H54 (cell line): ENCODE results near the gene EPC2.
A peak's percentile ranks its signal among the peaks of the same experiment; 100 is the strongest.
"Not testable (repeated sequence)": the region's sequence is repeated elsewhere in the genome, so short reads cannot be mapped to it uniquely, and the experiment has no call there.

Experiments used
- DNase-seq: peaks from one replicate; pipeline ENCODE4 v3.0.0; 2011; ENCODE audit warnings: low spot score, mixed read lengths; ENCODE audit not compliant: insufficient read length
- FAIRE-seq: peaks from 3 replicates; lab custom pipeline; 2011; peaks lifted over from hg19 to GRCh38; lab: Jason Lieb, UNC
- POLR2A ChIP-seq: IDR thresholded peaks from 2 replicates; pipeline ENCODE4 v1.6.1; 2011; ENCODE audit warnings: low read depth, mild to moderate bottlenecking, low read length

EPC2 gene

DNA sequence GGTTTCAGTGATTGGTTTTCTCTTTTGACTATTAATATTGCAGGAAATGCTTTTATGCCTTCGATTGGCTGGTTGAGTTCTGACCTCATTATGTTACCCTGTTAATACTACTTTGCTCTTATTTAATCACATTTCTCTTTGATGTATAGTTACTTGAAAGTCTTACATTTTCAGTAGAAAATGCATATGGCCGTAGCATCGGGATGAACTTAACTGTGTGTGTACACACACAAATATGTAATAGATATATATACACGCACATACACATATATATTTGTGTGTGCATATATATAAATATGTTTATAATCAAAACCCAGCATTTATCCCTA, 1.6 kb downstream of the EPC2 start:
- TF ChIP-seq POLR2A: no peak
- DNase-seq (no peak), FAIRE-seq (no peak)

GRCh38 chr2:148647711-148648110, 3.2 kb downstream of the EPC2 start:
- FAIRE-seq: not testable (repeated sequence)

GRCh38 chr2:148649936-148650335, 5.4 kb downstream of the EPC2 start:
- DNase-seq: no peak
- FAIRE-seq: no peak

More at GRCh38 chr2:148647711-148648110, 3.2 kb downstream of the EPC2 start:
- not testable (repeated sequence) for DNase-seq

GRCh38 chr2:148650881-148651280, 6.3 kb downstream of the EPC2 start:
- FAIRE-seq (peak; percentile 27), DNase-seq (no peak)
- no peak for TF ChIP-seq POLR2A

More at GRCh38 chr2:148649936-148650335, 5.4 kb downstream of the EPC2 start:
- no peak for TF ChIP-seq POLR2A

- DNase-seq: no peak
- FAIRE-seq: no peak
- TF ChIP-seq POLR2A: no peak
These were observed 7.4 kb downstream of the EPC2 start for GRCh38 chr2:148651972-148652371.

- FAIRE-seq: no peak
- DNase-seq: no peak
- TF ChIP-seq POLR2A: no peak
These were observed 8.9 kb downstream of the EPC2 start for GRCh38 chr2:148653437-148653836.

DNA sequence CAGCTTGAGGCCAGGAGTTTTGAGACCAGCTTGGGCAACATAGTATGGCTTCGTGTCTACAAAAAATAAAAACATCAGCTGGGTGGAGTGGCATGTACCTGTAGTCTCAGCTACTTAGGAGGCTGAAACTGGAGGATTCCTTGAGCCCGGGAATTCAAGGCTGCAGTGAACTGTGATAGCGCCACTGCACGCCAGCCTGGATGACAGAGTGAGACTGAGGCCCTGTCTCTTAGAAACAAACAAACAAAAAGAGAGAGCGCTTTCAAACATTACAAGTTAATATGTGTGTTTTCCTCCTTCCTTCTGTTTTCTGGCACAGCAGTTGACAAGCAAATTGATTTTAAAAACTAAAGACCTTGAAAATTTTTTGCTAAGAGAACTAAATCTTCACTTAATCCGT, 9.9 kb downstream of the EPC2 start:
- no peak for TF ChIP-seq POLR2A
- FAIRE-seq: no peak
- DNase-seq: no peak

DNA sequence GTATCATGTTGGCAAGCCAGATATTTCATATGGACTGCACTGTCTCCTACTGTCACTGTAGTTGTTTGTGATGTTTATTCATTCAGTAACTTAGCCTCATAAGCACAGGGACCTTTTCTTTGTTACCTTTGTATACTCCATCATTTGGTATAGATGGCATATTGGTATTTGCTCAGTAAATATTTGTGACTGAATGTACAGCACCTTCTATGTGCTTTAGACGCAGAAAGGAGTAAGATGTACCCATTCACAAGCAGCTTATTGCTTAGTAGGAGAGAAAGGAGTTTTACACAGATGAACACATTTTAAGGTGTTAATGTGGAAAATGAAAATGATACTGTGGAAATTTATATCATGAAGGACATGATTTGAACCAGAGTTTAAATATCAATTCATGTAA, 12.0 kb downstream of the EPC2 start:
- DNase-seq: no peak
- no peak for TF ChIP-seq POLR2A
- peak; percentile 27 for FAIRE-seq

- TF ChIP-seq POLR2A: no peak
- DNase-seq (no peak), FAIRE-seq (peak; percentile 89)
These were observed 14.5 kb downstream of the EPC2 start for GRCh38 chr2:148658807-148659722.

DNA sequence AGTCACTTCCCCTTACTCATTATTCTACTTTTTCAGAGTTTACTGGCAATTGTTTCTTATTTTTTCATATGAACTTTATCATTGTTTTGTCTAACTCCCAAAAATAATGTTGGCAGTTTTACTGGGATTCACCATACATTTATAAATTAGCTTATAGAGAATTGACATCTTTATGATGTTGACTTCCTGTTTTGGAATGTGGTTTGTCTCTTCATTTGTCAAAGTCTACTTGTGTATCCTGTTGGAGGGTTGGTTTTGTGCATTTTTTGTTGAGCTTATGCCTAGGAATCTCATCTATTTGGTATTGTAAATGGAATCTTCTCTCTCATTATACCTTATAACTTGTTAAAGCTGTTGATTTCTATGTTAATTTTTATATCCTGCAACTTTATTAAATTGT, 16.4 kb downstream of the EPC2 start:
- no peak for TF ChIP-seq POLR2A
- DNase-seq: no peak
- no peak for FAIRE-seq

- not testable (repeated sequence) for FAIRE-seq, DNase-seq
These were observed 17.8 kb downstream of the EPC2 start for GRCh38 chr2:148662332-148662731.

DNA sequence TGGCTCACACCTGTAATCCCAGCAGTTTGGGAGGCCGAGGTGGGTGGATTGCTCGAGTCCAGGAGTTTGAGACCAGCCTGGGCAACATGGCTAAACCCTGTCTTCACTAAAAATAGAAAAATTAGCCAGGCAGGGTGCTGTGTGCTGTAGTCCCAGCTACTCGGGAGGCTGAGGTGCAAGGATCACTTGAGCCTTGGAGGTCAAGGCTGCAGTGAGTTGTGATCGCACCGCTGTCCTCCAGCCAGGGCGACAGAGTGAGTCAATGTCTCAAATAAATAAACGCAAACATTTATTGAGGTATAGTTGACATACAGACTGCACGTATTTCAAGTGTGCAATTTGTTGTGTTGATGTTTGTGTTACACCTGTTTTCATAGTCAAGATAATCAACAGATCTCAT, 19.7 kb downstream of the EPC2 start:
- no peak for TF ChIP-seq POLR2A
- no peak for FAIRE-seq
- DNase-seq: no peak

- no peak for DNase-seq
- FAIRE-seq: no peak
- no peak for TF ChIP-seq POLR2A
These were observed 22.0 kb downstream of the EPC2 start for GRCh38 chr2:148666555-148666954.

DNA sequence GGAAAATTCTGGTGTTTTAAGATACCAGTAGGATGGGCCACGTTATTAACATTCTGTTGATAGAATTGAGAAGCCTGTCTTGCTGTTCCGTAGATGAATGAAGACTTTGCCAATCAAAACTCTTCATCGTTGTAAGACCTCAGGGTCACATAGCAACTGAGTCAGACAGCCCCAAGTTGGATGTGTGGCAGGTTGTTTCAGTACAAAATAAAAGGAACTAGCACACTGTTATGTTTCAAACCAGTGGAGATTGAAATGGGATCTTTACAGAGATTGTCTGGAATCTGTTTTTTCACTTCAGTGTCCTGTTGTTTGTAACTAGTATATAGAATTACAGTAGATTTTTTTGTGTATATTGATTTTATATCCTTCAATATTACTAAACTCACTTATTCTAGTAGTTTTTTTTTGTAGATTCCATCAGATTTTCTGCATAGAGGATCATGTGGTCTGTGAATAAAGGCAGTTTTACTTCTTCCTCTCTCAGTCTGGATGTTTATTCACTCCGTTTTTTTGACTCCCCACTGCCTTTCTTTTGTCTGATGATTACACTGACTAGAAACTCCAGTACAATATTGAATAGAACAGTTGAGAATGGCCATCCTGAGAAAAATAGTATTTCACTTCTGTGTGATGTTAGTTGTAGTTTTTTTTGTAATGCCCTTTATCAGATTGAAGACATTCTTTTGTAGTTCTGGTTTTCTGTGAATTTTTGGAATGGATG, 22.7 kb downstream of the EPC2 start:
- TF ChIP-seq POLR2A: no peak
- DNase-seq (no peak), FAIRE-seq (no peak)
